ENCODE measurements around the gene GLYATL1B. TPM values are rescaled to one million over a fixed set of nuclear protein-coding genes. Genes with fewer than 3 reads are reported as not detected.
"Not testable (repeated sequence)": the region's sequence is repeated elsewhere in the genome, so short reads cannot be mapped to it uniquely, and the experiment has no call there.

GLYATL1B gene
- not detected for polyA plus RNA-seq (2013, experiment 1 of 2; ENCODE audit: insufficient read length)
- not detected for polyA plus RNA-seq (2013, experiment 2 of 2; ENCODE audit: insufficient read length)

GRCh38 chr11:59086007-59086406 is at the start of gene GLYATL1B:
Gene GLYATL1B (plus strand): TSS chr11:59086307. CDS start chr11:59086307, 0 bp downstream.
- not testable (repeated sequence) for DNase-seq

DNA sequence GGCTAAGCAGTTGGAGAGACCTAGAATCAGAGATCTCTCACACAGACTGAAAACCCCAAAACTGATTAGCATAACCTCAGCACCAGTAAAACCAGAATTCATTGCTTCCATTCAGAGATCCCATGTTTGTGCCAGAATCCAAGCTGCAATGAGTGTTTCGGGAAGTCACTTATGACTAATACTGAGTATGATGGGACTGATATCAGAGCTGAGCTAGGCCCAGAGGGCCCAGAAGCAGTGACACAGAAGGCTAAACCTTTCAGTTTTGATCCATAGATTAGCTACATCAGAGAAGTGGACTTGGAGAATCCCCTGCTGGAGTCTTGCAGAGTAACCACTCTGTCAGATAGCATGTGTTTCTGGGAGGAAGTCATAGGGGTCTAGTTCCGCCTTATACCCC is 49.6 kb upstream of the GLYATL1B start:
- DNase-seq: not testable (repeated sequence)

DNA sequence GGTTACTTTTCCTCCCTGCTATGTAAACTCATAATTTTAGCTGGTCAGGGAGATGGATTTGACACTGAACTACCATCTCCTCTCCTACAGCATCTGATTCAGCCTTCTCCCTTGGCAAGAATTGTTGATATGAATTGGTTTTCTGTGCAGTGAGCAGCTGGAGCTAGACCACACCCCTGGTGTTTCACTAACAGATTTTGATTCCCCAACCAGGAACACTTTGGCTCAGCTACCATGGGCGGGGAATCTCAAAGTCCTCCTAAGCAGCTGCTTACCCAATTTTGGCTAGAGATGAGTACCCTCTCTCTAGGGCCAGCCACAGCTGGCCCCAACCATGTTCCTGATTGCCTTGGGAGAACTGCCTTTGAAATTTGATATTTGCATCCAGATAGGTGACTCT is 48.7 kb upstream of the GLYATL1B start:
- not testable (repeated sequence) for DNase-seq

- no peak for DNase-seq
Observed at GRCh38 chr11:59040607-59041006, 45.5 kb upstream of the GLYATL1B start.

DNA sequence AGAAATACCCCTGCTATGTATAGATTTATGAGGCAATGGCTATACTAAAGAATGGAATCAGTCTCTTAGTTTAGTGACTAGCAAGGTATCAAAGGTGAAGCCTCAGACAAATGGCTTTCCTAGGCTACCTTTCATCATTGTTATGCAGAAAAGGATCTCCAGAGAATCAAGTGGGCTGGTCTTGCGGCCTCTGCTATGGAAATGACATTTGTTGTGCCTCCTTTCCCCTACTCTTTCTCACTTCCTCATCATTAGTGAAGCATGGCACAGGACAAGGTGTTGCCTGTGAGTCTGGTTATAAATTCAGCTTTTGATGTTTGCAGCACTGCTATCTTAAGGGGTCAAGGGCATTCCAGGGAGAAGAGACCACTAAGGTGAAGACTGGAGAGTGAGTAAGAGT is 34.7 kb upstream of the GLYATL1B start:
- DNase-seq: not testable (repeated sequence)

GRCh38 chr11:59052355-59052754 is 33.8 kb upstream of the GLYATL1B start:
- DNase-seq: not testable (repeated sequence)

GRCh38 chr11:59053387-59053786 is 32.7 kb upstream of the GLYATL1B start:
- peak; percentile 49 for DNase-seq

DNA sequence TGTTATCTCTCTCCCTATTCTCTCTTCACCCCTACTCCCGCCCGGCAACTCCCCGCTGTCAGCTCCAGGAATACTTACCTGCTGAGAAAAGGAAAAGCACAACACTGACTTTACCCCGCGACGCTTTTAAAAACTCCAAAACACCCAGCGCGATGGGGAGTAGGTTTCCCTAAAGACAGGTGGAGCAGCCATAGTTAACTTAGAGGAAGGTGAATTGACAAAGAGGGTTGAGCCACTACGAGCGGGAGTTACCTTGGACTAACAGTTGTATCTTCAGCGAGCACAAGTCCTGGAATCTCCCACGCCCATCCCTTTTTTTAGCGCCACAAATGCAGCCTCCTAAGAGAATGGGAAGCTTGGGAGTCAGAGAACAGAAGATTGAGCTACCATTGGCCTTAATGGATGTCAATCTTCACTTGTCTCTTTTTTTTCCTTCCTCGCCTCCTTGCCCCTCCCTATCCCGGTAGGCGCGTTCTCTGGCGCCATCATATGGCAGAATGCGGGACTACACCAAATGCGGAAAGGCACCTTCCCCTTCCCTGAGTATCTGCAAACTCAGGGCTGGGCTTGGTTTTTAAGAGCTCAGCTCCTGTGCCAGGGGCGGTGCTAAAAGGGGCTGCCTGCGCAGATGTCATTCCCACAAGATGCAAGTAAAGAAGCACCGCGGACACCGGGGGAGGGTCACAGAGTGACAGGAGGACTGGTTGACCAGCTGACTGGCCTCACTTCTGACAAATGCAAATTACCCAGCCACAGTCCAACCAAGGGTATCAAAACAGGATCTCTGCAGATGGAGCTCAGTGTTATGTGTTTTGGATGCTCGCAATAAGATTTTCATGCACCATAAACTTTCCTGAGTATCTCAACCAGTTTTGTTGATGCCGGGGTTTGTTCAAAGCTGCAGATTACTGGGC is 27.7 kb upstream of the GLYATL1B start:
- DNase-seq: peak; percentile 90

DNA sequence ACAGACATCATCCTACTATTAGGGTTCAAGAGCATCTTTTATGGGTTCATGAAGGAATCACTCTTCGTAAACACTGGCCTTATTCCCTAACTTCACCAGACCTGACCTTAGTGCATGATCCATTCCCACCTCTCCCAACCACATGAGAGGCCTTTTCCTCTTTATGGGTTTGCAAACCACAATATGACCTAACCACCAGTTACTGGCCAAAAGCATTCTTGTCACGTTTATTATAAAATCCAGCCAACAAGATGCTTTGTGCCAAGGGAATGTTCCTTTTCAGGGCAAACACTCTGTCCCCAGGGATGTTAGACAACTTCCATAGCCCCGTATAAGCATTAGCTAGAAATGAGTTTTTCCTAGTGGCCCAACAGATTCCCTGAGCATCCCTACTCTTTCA is 26.0 kb upstream of the GLYATL1B start:
- not testable (repeated sequence) for DNase-seq

DNA sequence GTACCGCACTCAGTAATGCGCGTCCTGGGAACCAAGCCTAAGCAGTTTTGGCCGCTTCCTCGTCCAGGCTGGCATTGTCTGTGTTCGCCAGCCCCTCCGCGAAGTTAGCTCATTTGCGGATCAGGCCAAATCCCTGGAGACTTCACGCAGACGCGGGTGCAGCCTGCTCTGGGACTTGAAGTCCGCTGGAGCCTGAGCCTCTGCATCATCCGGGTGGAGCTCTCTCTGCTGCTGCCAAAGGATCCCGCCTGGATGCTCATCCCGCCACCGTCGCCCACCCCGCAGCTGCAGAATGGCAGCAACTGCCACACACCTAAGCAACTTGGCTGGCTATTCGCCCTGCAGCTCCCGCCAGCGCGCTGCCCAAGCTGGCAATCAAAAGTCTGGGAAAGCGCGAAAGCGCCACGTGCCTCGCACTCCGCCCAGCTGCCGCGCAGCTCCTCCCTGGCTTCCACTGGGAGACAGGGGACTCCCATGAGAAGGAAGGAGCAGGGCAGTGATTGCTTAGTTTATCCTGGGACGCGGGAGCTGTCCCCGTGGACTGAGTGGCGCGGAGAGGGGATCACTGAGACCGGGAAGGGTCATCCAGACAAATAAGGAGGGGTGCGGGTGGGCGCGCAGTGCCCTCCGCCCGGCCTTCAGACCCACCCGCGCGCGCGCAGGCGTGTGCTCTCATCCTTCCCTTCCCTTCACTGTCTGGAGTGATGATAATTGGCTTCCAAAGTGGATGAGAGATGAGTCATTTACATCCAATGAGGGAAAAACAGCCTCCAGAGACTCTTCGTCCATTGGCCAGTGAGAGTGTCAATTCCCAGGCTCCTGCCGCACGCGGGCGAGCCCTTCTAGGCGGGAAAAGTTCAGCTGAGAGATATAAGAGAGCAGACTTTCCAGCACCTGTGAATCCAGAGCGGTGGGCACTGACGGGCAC is 23.2 kb upstream of the GLYATL1B start:
- DNase-seq: no peak

DNA sequence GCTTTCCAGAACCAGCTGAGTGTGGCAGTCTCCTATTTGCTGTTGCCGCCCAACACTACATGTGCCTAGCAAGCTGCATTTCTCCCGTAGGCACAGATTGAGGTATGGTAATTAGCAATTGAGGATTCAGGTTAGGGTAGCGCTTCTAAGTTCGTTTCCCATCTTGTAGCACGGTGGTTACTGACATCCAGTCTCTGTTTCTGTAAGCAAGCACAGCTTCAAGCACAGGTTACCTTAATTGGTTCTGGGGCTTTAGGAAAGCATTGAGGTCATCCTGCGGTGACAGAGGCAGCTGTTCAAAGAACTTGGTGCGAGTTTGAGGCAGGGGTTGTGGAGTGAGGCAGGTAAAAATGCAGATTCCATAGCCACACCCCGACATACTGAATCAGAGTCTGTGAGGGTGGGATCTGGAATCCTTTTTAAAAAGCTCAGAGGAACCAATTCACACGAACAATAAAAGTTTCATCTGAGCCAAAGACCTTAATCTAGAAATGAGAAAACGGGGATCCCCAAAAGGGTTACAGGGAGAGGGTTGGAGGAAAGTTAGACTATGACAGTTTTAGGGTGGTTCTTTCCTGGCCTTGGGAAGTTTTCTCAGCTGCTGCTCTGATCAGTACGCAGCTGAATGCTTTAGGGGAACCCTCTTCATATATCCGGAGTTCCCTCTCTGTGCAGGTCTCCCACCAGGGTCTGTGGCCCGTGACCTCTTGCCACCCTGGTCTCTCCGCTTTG is 21.9 kb upstream of the GLYATL1B start:
- not testable (repeated sequence) for DNase-seq

DNA sequence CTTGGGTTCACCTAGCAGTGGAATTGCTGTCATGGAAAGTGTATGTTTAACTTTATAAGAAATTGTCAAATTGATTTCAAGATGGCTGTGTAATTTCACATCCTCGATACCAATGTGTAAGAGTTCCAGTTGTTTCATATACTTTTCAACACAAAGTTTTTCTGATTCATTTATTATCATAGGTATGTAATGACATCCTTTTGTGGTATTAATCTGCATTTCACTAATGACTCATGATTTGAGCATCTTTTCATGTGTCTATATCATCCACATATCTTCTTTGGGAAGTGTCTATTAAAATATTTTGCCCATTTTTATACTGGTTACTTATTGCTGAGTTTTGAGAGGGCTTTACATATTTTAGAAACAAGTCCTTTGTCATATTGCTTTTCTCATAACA is 17.0 kb upstream of the GLYATL1B start:
- DNase-seq: peak; percentile 12

- no peak for DNase-seq
Observed at GRCh38 chr11:59076876-59077571, 9.1 kb upstream of the GLYATL1B start.

DNA sequence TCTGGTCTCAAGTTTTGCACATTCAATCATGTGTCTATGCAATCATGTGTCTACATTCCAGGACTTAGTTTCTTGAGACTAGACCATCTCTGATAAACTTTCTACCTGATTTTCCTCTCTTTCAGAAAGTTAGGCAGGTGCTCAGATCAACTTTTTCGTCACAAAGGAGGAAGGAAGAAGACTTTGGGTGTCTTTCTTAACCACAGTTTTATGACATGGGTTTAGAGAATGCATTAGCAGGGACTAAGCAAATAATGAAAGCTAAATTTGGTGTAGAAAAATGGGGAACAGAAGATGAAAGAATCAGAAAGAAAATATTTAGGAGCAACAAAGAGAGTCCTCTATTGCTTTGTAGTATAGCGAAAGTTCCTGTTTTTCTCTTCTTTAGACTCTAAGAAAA is 7.7 kb upstream of the GLYATL1B start:
- DNase-seq: no peak

DNA sequence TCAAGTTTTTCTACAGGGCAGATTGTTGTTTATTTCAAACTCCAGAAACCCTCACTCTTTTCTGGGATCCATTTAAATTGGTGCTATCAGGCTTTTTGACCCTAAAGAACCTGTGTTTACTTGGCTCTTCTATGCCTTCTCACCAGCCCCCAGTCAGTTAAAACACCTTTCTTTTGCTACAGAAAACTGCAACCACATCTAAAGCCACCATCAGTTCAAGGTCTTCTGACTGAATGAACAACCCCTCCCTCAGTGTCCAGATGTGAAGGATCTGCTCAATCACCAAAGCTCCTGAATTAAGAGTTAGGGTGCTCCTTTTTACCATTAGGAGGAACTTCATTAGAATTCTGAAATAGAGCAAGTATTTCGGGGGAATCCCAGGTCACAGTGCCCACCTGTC is 7.0 kb upstream of the GLYATL1B start:
- DNase-seq: no peak

DNA sequence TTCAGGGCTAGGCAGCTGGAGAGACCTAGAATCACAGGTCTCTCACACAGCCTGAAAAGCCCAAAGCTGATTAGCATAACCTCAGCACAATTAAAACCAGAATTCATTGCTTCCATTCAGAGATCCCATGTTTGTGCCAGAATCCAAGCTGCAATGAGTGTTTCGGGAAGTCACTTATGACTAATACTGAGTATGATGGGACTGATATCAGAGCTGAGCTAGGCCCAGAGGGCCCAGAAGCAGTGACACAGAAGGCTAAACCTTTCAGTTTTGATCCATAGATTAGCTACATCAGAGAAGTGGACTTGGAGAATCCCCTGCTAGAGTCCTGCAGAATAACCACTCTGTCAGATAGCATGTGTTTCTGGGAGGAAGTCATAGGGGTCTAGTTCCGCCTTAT is 5.7 kb upstream of the GLYATL1B start:
- not testable (repeated sequence) for DNase-seq

DNA sequence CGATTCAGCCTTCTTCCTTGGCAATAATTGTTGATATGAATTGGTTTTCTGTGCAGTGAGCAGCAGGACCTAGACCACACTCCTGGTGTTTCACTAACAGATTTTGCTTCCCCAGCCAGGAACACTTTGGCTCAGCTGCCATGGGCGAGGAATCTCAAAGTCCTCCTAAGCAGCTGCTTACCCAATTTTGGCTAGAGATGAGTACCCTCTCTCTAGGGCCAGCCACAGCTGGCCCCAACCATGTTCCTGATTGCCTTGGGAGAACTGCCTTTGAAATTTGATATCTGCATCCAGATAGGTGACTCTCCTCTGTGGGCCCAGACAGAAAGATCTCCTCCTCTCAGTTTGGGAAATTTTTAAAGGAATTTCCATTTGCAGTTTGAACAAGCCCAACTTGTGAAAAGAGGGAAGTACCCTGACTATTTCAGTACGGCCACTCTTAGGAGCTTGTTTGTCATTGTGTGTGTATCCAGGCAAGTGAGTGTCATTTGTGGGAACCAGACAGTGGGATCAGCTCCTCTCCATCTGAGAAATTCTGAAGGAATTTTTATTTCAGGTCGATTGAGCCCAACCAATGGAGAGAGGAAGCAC is 4.6 kb upstream of the GLYATL1B start:
- not testable (repeated sequence) for DNase-seq

- DNase-seq: no peak
Observed at GRCh38 chr11:59088162-59088561, 2.1 kb downstream of the GLYATL1B start.

DNA sequence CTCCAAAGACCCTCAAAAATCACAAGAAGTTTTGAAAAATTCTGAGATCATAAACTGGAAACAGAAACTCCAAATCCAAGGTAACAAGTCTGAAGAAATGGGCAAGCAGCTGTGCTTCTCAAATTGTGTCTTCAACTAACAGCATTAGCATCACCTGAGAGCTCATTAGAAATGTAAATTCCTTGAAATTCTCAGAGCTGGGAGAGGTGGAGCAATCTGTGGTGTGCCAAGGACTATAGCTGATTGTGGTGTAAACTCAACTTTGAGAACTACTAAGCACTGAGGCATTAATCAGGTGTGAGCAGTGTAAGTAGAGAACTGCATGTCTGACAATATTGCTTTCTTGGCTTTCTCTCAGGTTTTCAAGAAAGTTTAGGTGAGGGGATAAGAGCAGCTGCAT is 7.5 kb downstream of the GLYATL1B start:
- DNase-seq: not testable (repeated sequence)

DNA sequence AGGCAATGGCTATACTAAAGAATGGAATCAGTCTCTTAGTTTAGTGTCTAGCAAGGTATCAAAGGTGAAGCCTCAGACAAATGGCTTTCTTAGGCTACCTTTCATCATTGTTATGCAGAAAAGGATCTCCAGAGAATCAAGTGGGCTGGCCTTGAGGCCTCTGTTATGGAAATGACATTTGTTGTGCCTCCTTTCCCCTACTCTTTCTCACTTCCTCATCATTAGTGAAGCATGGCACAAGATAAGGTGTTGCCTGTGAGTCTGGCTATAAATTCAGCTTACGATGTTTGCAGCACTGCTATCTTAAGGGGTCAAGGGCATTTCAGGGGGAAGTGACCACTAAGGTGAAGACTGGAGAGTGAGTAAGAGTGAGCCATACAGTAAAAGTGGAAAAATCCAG is 9.1 kb downstream of the GLYATL1B start:
- DNase-seq: not testable (repeated sequence)

DNA sequence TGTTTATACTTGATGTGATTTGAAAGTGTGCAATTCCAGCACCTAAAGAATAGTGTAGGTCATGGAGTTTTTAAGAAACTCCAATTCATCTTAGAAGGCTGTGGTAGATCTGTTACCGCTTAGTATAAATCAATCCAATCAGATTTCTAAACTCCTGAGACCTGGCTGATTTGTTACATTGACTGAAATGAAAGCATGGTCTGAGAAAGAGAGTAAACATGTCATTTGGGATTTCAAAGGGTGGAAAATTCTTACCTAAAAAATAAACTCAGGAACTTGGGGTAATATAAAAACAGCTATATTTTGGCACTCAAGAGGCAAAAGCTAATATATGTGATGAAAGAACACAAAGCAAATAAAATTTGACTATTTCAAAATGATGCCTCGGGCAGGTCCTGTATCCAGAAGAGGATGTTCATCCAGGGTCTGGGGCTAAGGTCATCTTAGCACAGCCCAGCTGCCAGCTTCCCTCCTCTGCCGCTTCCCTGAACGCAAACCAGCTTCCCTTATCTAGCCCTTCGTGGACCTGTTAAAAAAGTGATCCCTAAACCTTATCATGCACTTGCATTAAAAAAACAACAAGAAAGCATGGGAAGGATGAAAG is 10.0 kb downstream of the GLYATL1B start:
- not testable (repeated sequence) for DNase-seq
